ENCODE data around the gene TMEM128. TPM values are rescaled to one million over a fixed set of nuclear protein-coding genes. Genes with fewer than 3 reads are reported as not detected.
"Not testable (repeated sequence)": the region's sequence is repeated elsewhere in the genome, so short reads cannot be mapped to it uniquely, and the experiment has no call there.

Gene TMEM128
- total RNA-seq, 1 experiment from 2014 or later, result 34.9 TPM

DNA sequence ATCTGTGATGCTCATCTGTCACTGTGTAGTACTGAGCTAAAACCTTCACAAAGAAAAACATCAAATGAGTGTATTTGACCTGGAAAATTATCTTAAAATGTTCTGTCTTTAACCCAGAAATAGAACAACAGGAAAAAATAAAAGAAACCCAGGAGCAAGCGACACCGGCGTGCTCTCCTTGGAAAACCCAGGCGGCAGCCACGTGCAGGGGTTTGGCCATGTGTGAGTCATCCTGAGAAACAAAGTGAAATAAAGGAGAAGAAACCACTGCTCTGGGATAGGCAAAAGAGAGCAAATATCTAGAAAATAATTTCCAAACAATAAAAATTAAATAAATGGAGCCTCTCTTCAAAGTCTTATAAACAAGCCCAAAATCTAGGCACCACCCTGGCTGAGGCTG is 20.0 kb upstream of the TMEM128 start:
- Histone ChIP-seq H3K36me3 (peaks cover 3% of the 10 kb centered on the region; the same call in 1 of the 2 replicates), H3K4me3 (no peak overlapping the region), H3K9me3 (no peaks in the 10 kb centered on the region), H3K27me3 (no peaks in the 10 kb centered on the region)
- no peak for DNase-seq

DNA sequence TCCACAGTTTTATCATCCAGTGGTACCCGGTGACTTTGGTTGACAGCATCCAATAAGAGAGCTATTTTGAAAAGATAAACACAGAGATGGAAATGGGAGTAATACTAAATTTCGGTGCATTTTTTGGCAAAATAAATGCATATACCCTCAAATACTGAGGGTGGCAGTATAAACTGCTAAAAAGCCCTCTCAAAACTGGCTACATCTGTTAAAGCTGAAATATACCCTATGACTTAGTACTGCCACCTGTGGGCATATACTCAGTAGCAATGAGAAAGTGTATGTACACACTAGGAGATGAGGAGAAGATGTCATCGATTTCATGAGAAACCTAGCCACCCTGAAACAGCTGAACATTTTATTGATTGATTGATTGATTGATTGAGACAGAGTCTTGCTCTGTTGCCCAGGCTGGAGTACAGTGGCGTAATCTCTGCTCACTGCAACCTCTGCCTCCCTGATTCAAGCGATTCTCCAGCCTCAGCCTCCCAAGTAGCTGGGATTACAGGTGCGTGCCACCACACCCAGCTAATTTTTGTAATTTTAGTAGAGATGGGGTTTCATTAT is 12.2 kb upstream of the TMEM128 start:
- H3K27me3 ChIP-seq, result no peaks in the 10 kb centered on the region
- no peak overlapping the region for H3K4me3 ChIP-seq
- H3K36me3 ChIP-seq, result no peaks in the 10 kb centered on the region
- H3K9me3 ChIP-seq, result no peaks in the 10 kb centered on the region
- no peak for DNase-seq

DNA sequence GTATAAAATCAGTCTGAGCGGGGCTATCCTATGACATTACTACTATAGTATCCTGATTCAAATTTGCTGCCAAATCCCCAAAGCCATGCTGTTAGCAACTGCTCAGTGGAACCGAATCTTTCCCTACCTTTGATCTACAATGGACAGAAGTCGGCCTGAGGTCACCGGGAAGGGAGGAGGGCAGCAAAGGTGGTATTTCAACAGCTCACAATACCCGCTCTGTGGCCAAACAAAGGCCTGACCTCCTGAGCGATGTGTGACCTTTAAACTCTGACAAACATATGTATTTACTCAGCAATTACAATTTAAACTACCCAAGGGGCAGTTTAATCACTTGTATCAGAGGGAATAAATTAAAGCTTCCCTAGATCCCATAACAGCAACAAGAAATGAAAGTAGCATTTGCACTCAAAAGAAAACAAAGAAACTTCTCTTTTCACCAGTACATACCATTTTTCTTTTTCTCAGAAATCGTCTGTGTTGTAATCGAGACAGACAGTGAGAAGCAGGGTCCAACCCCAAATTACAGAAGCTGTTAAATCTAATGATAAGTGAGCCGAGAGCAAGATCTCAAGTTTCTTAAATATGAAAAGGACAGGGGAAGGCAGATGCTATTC is 11.6 kb upstream of the TMEM128 start:
- no peaks in the 10 kb centered on the region for H3K36me3 ChIP-seq
- H3K9me3 ChIP-seq, result no peaks in the 10 kb centered on the region
- DNase-seq, result no peak
- H3K27me3 ChIP-seq, result no peaks in the 10 kb centered on the region
- H3K4me3 ChIP-seq, result no peak overlapping the region

- H3K36me3 ChIP-seq, H3K27me3 ChIP-seq, H3K9me3 ChIP-seq, DNase-seq, H3K4me3 ChIP-seq: not testable (repeated sequence)
These were observed 9.7 kb upstream of the TMEM128 start for GRCh38 chr4:4257705-4258104.

- no peaks in the 10 kb centered on the region for H3K36me3 ChIP-seq
- no peaks in the 10 kb centered on the region for H3K27me3 ChIP-seq
- no peak for DNase-seq
- no peak overlapping the region for H3K4me3 ChIP-seq
- no peaks in the 10 kb centered on the region for H3K9me3 ChIP-seq
These were observed 8.8 kb upstream of the TMEM128 start for GRCh38 chr4:4256799-4257198.

- Histone ChIP-seq H3K27me3 (no peaks in the 10 kb centered on the region), H3K4me3 (no peak overlapping the region), H3K9me3 (no peaks in the 10 kb centered on the region), H3K36me3 (no peaks in the 10 kb centered on the region)
- no peak for DNase-seq
These were observed 6.6 kb upstream of the TMEM128 start for GRCh38 chr4:4254666-4255065.

GRCh38 chr4:4254199-4254598 is 6.2 kb upstream of the TMEM128 start:
- Histone ChIP-seq H3K36me3 (no peaks in the 10 kb centered on the region), H3K27me3 (no peaks in the 10 kb centered on the region), H3K9me3 (no peaks in the 10 kb centered on the region), H3K4me3 (no peak overlapping the region)
- DNase-seq, result no peak

- peaks cover 9% of the 10 kb centered on the region for H3K36me3 ChIP-seq
- H3K4me3 ChIP-seq, result no peak overlapping the region
- H3K9me3 ChIP-seq, result no peaks in the 10 kb centered on the region
- no peak for DNase-seq
- no peaks in the 10 kb centered on the region for H3K27me3 ChIP-seq
These were observed 1.8 kb upstream of the TMEM128 start for GRCh38 chr4:4249866-4250265.

GRCh38 chr4:4249342-4249741 is 1.3 kb upstream of the TMEM128 start:
- H3K36me3 ChIP-seq, H3K9me3 ChIP-seq, H3K27me3 ChIP-seq, DNase-seq, H3K4me3 ChIP-seq: not testable (repeated sequence)

- Histone ChIP-seq H3K36me3 (peaks cover 9% of the 10 kb centered on the region), H3K27me3 (no peaks in the 10 kb centered on the region), H3K9me3 (no peaks in the 10 kb centered on the region), H3K4me3 (peak overlapping the region; percentile 90)
- no peak for DNase-seq
These were observed 821 bp upstream of the TMEM128 start for GRCh38 chr4:4248885-4249203.

DNA sequence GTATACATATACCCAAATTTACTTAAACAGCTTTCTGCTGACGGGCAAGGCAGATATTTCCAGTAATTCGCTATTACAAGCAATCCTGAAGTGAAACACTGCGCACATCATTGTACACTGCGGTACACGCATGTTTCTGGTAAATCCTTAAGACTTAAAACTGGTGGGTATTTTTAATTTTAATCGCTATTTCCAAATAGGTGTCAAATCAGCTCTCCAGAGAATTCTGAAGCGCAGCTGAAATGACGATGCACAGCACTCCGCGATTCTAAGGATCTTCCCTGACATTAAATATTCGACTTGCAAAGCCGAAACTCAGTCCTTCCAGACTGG is 361 bp downstream of the TMEM128 start:
- Histone ChIP-seq H3K27me3 (no peaks in the 10 kb centered on the region), H3K4me3 (peak overlapping the region; percentile 90), H3K9me3 (no peaks in the 10 kb centered on the region), H3K36me3 (peaks cover 9% of the 10 kb centered on the region)
- DNase-seq, result no peak

- Histone ChIP-seq H3K36me3 (peaks cover 11% of the 10 kb centered on the region), H3K27me3 (no peaks in the 10 kb centered on the region), H3K9me3 (no peaks in the 10 kb centered on the region), H3K4me3 (no peak overlapping the region)
- DNase-seq, result no peak
These were observed 2.9 kb downstream of the TMEM128 start for GRCh38 chr4:4245172-4245571.

GRCh38 chr4:4239551-4239950 is 8.5 kb downstream of the TMEM128 start:
- DNase-seq, H3K4me3 ChIP-seq, H3K27me3 ChIP-seq, H3K36me3 ChIP-seq, H3K9me3 ChIP-seq: not testable (repeated sequence)

GRCh38 chr4:4233610-4234009 is 14.4 kb downstream of the TMEM128 start:
- H3K27me3 ChIP-seq, result no peaks in the 10 kb centered on the region
- no peaks in the 10 kb centered on the region for H3K36me3 ChIP-seq
- H3K4me3 ChIP-seq, result no peak overlapping the region
- DNase-seq, result no peak
- H3K9me3 ChIP-seq, result no peaks in the 10 kb centered on the region

DNA sequence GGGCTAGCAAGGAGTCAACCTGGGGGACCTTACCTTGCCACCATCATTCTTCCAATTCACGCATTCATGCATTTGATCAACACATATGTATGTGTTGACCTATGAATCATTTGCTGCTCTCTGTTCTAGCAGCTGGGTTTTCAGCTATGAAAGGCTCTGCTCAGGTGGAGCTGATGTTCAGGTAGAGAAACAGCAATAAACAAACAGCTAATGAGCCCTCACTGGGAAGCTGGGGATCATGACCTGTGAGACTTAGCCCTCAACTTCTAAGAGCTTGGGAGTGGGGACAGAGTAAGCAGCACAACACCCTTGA is 19.7 kb downstream of the TMEM128 start:
- H3K9me3 ChIP-seq, result no peaks in the 10 kb centered on the region
- no peak overlapping the region for H3K4me3 ChIP-seq
- H3K36me3 ChIP-seq, result no peaks in the 10 kb centered on the region
- no peak for DNase-seq
- no peaks in the 10 kb centered on the region for H3K27me3 ChIP-seq

DNA sequence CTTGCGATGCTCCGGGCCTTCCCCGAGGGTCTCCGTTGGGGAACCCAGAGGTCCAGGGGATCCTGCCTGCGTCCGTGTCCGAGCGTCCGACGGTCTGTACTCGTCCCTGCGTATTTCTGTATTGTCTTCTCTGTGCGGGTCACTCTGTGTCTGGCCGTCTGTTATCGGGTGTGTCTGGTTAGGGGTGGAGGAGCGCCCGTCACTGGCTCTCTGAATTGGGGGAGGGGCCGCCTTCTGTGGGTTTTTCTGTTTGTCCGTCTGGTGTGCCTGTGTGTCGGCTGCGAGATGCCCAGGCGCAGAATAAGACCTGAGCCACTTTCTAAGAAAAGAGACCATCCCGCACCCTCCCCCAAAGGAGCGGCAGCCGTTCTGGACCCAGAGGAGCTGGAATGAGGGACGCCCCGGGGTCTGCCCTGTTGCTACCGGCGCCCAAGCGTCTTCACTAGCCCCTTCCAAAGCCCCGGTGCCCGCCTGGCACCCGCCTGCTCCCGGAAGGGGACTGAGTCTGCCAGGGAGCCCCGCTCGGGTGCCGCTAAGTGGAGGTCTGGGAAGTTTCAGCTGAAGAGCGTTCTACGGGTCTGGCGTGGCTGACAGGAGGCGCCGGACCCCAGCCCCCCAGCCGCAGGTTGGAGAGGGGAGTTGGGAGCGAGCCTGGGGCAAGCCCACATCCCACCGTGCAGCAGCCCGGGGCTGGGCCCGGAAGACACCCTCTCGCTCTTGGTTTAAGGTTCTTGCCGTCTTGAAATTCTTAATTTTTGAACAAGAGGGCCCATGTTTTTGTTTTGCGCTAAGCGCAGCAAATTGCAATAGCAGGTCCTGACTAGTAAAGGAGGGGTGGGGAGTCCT is 20.3 kb downstream of the TMEM128 start:
- no peak overlapping the region for H3K4me3 ChIP-seq
- H3K36me3 ChIP-seq, result no peaks in the 10 kb centered on the region
- H3K9me3 ChIP-seq, result no peaks in the 10 kb centered on the region
- H3K27me3 ChIP-seq, result no peaks in the 10 kb centered on the region
- no peak for DNase-seq

DNA sequence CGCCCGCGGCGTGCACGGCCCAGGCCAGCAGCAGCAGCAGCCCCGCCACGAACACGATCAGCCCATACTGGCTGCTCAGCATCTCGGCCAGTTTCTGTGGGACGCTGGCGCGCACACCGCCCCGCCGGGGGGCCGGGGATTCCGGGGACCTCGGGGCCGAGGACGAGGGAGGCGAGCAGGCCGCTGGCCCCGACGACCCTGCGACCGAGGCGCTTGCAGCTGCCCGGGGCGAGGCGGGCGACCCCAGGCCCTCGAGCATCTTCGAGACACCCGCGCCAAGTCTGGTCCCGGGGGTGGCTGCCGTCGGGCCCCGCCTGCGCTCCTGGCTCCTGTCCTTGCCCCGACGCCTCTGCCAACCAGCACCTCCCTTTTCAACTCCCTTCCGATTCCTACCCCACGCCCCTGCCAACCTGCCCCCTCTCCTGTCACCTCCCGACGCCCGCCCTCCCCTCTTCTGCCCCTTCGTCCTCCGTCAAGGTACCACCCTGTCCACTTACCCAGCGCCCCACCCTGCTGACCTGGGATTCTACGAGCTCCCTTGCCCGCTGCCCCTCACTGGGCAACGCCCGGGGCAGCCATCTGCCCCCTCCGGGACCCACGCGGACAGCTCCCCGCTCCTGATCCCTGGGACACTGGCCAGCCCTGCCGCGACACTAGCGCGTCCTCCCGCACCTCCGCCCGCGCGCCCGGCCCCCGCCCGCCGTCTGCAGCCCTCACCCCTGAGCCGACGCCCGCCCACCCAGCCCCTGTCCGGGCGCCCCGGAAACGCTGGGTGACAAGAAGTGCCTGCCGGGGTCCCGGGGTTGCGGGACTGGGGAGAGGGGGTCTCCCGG is 21.2 kb downstream of the TMEM128 start, which contains the start of gene OTOP1:
TSS of gene OTOP1 (minus strand) at position 324 of the 833 bp plus-strand sequence. CDS start at position 259, 65 bp downstream.
- no peaks in the 10 kb centered on the region for H3K27me3 ChIP-seq
- no peaks in the 10 kb centered on the region for H3K36me3 ChIP-seq
- no peak within 1 kb of the TSS for H3K4me3 ChIP-seq
- no peaks in the 10 kb centered on the region for H3K9me3 ChIP-seq
- DNase-seq, result no peak

Measured in MG63 (cell line).